Measurements from ENCODE around the gene SLBP. TPM values are rescaled to one million over a fixed set of nuclear protein-coding genes. Genes with fewer than 3 reads are reported as not detected.

Gene SLBP
- total and polyA plus RNA-seq, 2 of the 8 experiments (the other 6 are each of a cell fraction or from before 2014, with no cell fraction given): 44.1 to 49.0 TPM

DNA sequence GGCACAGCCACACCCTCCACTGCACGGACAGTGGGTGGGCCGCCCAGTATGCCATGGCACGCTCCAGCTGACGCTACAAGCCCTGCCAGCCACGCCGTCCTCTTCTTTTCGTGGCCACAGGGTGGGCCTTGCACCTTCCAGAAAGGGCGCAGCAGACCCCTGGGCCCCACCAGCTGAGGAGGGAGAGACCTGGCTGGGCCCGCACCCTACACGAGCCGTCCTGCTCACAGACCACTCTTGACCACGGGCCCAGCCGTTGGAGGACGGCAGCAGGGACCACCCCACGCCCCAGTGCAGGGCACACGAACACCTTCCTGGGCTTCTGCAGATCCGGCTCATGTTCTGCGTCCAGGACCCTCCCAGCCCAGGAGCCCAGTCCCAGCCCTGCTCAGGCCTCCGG lies 55.1 kb downstream of the SLBP start (continued):
- TF ChIP-seq, protein P1, sequence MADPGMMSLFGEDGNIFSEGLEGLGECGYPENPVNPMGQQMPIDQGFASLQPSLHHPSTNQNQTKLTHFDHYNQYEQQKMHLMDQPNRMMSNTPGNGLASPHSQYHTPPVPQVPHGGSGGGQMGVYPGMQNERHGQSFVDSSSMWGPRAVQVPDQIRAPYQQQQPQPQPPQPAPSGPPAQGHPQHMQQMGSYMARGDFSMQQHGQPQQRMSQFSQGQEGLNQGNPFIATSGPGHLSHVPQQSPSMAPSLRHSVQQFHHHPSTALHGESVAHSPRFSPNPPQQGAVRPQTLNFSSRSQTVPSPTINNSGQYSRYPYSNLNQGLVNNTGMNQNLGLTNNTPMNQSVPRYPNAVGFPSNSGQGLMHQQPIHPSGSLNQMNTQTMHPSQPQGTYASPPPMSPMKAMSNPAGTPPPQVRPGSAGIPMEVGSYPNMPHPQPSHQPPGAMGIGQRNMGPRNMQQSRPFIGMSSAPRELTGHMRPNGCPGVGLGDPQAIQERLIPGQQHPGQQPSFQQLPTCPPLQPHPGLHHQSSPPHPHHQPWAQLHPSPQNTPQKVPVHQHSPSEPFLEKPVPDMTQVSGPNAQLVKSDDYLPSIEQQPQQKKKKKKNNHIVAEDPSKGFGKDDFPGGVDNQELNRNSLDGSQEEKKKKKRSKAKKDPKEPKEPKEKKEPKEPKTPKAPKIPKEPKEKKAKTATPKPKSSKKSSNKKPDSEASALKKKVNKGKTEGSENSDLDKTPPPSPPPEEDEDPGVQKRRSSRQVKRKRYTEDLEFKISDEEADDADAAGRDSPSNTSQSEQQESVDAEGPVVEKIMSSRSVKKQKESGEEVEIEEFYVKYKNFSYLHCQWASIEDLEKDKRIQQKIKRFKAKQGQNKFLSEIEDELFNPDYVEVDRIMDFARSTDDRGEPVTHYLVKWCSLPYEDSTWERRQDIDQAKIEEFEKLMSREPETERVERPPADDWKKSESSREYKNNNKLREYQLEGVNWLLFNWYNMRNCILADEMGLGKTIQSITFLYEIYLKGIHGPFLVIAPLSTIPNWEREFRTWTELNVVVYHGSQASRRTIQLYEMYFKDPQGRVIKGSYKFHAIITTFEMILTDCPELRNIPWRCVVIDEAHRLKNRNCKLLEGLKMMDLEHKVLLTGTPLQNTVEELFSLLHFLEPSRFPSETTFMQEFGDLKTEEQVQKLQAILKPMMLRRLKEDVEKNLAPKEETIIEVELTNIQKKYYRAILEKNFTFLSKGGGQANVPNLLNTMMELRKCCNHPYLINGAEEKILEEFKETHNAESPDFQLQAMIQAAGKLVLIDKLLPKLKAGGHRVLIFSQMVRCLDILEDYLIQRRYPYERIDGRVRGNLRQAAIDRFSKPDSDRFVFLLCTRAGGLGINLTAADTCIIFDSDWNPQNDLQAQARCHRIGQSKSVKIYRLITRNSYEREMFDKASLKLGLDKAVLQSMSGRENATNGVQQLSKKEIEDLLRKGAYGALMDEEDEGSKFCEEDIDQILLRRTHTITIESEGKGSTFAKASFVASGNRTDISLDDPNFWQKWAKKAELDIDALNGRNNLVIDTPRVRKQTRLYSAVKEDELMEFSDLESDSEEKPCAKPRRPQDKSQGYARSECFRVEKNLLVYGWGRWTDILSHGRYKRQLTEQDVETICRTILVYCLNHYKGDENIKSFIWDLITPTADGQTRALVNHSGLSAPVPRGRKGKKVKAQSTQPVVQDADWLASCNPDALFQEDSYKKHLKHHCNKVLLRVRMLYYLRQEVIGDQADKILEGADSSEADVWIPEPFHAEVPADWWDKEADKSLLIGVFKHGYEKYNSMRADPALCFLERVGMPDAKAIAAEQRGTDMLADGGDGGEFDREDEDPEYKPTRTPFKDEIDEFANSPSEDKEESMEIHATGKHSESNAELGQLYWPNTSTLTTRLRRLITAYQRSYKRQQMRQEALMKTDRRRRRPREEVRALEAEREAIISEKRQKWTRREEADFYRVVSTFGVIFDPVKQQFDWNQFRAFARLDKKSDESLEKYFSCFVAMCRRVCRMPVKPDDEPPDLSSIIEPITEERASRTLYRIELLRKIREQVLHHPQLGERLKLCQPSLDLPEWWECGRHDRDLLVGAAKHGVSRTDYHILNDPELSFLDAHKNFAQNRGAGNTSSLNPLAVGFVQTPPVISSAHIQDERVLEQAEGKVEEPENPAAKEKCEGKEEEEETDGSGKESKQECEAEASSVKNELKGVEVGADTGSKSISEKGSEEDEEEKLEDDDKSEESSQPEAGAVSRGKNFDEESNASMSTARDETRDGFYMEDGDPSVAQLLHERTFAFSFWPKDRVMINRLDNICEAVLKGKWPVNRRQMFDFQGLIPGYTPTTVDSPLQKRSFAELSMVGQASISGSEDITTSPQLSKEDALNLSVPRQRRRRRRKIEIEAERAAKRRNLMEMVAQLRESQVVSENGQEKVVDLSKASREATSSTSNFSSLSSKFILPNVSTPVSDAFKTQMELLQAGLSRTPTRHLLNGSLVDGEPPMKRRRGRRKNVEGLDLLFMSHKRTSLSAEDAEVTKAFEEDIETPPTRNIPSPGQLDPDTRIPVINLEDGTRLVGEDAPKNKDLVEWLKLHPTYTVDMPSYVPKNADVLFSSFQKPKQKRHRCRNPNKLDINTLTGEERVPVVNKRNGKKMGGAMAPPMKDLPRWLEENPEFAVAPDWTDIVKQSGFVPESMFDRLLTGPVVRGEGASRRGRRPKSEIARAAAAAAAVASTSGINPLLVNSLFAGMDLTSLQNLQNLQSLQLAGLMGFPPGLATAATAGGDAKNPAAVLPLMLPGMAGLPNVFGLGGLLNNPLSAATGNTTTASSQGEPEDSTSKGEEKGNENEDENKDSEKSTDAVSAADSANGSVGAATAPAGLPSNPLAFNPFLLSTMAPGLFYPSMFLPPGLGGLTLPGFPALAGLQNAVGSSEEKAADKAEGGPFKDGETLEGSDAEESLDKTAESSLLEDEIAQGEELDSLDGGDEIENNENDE (IDR thresholded peaks at IDR 0.05; ENCODE audit: insufficient replicate concordance, low read length): no peak

All from H1 (cell line).